ENCODE measurements around the gene IFT172.

IFT172 gene

DNA sequence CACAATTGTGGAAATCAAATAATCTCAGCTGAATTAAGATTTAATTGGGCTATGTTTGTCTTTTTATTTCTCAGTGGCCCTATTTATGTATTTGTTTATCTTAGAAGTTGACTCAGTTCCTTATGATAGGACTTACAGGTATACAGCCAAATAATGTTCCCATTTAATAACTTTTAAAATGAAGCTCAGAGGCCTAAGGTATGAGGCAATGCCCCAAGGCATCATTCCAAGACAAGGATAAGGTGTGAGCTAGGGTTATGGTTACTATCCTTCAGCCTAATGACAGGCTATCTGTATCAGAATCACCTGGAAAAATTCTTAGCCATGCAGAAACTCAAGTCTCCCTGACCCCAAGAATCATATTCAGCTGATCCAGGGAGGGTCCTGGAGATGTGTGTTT, 68.5 kb downstream of the IFT172 start:
- H3K27ac Mint-ChIP-seq: no peak overlapping the region
- DNase-seq (no peak), ATAC-seq (no peak)
- H3K4me1 Mint-ChIP-seq: no peaks in the 10 kb centered on the region
- no peaks in the 10 kb centered on the region for H3K9me3 Mint-ChIP-seq
- H3K27me3 Mint-ChIP-seq: no peaks in the 10 kb centered on the region
- H3K4me3 Mint-ChIP-seq: no peak overlapping the region

DNA sequence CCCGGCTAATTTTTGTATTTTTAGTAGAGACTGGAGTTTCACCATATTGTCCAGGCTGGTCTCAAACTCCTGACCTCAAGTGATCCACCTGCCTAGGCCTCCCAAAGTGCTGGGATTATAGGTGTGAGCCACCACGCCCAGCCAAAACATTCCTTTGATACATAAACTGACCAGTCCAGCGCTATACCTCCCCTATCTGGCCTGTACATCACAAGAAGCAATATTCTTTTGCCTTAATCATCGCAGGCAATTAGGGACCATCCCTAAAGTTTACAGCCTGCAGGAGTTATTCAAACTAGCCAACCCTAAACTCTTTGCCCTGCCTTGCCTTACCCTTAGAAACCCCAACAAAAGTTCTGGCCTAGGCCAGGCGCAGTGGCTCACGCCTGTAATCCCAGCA, 73.4 kb downstream of the IFT172 start:
- ATAC-seq (no peak), DNase-seq (no peak)
- no peaks in the 10 kb centered on the region for H3K4me1 Mint-ChIP-seq
- H3K27me3 Mint-ChIP-seq: peaks cover 7% of the 10 kb centered on the region
- H3K9me3 Mint-ChIP-seq: peaks cover 0 to 4% of the 10 kb centered on the region in 2 donors
- no peak overlapping the region for H3K4me3 Mint-ChIP-seq
- no peak overlapping the region for H3K27ac Mint-ChIP-seq

DNA sequence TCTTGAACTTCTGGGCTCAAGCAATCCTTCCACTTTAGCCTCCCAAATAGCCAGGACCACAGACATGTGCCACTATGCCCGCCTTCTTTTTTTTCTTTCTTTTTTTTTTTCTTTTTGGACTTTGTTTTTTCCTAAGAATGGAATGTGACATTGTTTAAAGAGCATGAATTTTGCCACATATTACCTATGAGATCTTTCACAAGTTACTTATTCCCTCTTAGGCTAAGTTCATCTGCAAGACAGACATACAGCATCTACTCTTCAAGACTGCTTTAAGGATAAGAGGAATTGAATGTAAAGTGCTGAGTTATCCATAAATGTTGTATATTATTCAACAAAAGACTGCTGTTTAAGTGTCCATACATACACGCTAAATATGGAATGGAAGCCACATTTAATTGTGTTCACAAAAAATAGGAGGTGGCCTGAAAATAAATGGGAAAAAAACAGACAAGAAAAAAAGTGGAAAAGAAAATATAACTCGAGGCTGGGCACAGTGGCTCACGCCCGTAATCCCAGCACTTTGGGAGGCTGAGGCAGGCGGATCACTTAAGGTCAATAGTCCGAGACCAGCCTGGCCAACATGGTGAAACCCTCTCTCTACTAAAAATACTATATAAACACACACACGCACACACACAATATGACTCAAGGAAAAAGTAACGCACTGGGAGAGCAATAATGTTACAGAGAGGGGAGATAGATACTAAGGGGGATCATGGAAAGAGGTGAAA, 77.0 kb downstream of the IFT172 start:
- Mint-ChIP-seq H3K9me3 (peaks cover 0 to 4% of the 10 kb centered on the region in 2 donors), H3K27me3 (peaks cover 7% of the 10 kb centered on the region), H3K4me1 (peaks cover 18% of the 10 kb centered on the region), H3K27ac (no peak overlapping the region), H3K4me3 (no peak overlapping the region)
- no peak for ATAC-seq
- no peak for DNase-seq

DNA sequence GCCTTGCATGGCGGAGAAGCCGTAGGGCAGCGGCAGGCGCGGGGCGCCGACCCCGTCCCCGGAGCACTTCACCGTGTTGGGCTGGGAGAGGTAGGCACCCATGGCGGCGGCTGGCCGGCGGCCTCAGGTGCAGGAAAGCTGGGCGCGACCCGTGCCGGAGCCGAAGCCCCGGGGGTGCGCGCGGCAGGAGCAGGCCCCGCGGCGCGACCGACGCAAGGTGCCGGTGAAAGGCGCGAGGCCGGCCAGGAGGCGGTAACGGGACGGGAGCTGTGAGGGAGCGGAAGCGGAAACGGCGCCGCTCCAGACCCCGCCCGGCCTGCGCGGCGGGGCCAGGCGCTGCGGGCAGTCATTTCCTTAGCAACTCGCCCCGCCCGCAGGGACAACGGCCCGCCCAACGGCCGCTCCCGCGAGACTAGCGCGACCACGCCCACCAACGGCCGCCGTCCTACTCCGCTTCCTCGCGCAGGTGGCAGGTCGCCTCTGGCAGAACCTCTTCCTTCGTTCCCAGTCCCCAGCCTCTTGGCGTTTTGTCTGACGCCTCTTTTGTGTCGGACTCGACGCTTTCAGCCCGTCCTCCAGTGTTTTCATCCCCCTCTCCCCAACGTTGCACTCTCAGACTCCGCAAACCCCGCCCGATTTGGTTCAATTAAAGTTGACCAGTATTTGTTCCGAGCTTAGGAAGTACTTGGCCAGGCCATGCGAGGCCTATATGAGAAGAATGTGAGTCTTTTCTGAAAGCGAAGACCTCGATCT, 80.0 kb downstream of the IFT172 start, which contains the start of gene PPM1G:
Gene PPM1G (minus strand): TSS at position 271 of the 753 bp plus-strand sequence. CDS start 169 bp downstream, at position 102.
- DNase-seq (peak; percentile 96), ATAC-seq (peak; percentile 98)
- peak within 1 kb of the TSS; percentile 96 to 97 for H3K27ac Mint-ChIP-seq
- H3K9me3 Mint-ChIP-seq: peaks cover 0 to 4% of the 10 kb centered on the region in 2 donors
- peak within 1 kb of the TSS; percentile 85 to 98 for H3K4me3 Mint-ChIP-seq
- peaks cover 7% of the 10 kb centered on the region for H3K27me3 Mint-ChIP-seq
- peaks cover 42% of the 10 kb centered on the region for H3K4me1 Mint-ChIP-seq

DNA sequence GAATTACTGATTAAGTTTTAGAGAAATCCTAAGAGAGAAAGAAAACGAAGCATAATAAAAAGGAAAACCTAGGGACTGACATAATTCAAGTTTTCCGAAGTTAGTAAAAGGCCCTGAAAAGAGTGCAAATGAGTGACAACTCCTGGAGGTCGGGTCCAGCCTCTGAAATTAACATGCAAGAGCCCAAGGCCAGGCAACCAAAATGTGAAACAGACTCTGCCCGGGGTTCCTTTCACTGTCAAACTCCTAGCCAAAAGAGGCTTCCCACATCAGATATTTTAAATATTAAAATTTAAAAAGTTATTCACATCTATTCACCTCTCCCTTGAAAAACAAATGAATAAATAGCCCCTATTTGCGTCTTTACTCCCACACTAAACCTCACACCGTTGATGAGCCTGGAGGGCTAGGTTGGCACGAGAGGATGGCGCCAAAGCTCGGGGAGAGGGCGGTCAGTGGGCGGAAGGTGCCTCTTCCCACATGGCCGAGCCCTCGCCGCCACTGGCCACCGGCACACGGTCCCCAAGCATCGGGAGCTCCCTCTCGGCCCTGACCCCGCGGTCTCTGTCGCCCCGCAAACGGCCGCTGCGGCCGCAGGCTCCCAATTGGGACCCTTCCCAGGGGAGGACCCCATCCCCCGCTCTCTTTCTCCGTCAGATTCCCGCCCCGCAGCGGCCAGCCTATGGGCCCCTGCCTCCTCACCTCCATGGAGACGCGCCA, 80.8 kb downstream of the IFT172 start:
- Mint-ChIP-seq H3K27ac (peak overlapping the region; percentile 74 to 97), H3K4me1 (peaks cover 42% of the 10 kb centered on the region), H3K9me3 (peaks cover 0 to 4% of the 10 kb centered on the region in 2 donors), H3K4me3 (peak overlapping the region; percentile 85 to 98), H3K27me3 (peaks cover 7% of the 10 kb centered on the region)
- peak; percentile 47 for ATAC-seq
- DNase-seq: no peak

DNA sequence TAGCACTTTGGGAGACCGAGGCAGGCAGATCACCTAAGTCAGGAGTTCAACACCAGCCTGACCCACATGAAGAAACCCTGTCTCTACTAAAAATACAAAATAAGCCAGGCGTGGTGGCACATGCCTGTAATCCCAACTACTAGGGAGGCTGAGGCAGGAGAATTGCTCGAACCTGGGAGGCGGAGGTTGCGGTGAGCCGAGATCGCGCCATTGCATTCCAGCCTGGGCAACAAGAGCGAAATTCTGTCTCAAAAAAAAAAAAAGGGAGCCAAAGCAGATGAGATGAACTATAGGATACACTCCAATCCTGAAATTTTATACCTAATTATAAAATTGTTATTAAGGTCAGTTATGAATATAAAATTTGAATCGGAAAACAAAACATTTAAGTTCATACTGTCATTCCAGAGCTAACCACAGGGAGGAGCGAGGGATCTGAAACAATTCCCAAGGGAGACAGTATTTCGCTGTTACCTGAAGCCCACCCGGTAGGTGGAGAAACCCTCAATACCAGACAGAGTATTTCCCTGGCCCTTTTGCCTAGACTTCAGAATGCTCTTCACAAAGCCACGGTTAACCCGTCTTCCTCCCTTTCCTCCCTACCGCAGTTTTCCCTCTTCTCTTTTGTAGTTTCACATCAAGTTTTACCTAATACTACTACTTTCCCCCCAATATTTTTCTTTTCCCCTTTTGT, 81.6 kb downstream of the IFT172 start:
- peak overlapping the region; percentile 38 to 74 for H3K27ac Mint-ChIP-seq
- peaks cover 0 to 4% of the 10 kb centered on the region in 2 donors for H3K9me3 Mint-ChIP-seq
- peak overlapping the region; percentile 85 to 98 for H3K4me3 Mint-ChIP-seq
- H3K4me1 Mint-ChIP-seq: peaks cover 42% of the 10 kb centered on the region
- H3K27me3 Mint-ChIP-seq: peaks cover 7% of the 10 kb centered on the region
- ATAC-seq: no peak
- no peak for DNase-seq

DNA sequence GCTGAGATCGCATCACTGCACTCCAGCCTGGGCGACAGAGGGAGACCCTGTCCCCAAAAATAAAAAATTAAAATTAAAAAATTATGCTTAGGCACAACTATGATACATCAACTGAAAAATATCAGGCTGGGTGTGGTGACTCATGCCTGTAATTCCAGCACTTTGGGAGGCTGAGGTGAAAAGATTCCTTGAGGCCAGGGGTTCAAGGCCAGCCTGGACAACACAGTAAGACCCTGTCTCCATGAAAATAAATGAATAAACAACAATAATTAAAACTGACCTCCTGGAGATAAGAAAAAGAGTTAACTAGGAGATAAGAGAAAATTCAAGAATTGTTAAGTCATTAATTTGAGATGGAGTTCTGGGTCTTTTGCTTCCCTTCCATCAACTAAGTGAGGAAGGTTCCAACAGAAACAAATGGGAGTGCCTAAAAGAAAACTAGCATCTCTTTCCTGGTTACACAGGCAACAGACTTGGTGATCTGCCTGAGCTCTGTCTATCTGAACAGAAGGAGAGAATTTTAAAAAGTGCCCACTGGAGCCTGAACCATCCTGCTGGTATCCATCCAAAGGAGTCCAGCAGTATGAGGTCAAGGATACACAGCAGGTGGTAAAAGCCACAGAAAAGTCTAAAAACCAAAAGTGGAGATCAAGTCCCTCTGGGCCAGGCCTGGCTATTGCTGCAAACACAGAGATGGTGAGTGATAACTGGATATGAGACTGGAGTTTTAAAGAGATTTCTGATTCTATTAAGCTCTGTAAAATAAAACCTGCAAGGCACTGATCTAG, 89.0 kb downstream of the IFT172 start:
- Mint-ChIP-seq H3K27ac (peak overlapping the region in 1 of 2 donors; percentile 44), H3K4me3 (no peak overlapping the region), H3K27me3 (no peaks in the 10 kb centered on the region), H3K9me3 (no peaks in the 10 kb centered on the region), H3K4me1 (peaks cover 45% of the 10 kb centered on the region)
- DNase-seq (no peak), ATAC-seq (no peak)

DNA sequence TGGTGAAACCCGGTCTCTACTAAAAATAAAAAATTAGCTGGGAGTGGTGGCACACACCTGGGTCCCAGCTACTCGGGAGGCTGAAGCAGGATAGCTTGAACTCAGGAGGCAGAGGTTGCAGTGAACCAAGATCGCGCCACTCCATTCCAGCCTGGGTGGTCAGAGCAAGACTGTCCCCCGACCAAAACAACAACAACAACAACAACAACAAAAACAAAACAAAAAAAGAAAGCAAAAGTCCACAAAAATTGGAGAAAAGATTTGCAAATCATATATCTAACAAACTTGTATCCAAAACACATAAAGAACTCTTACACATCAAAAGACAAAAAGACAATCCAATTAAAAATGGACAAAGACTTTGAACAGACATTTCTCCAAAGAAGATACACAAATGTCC, 90.6 kb downstream of the IFT172 start:
- Mint-ChIP-seq H3K27ac (no peak overlapping the region), H3K27me3 (no peaks in the 10 kb centered on the region), H3K4me3 (peak overlapping the region; percentile 7 to 16), H3K9me3 (no peaks in the 10 kb centered on the region), H3K4me1 (peaks cover 44% of the 10 kb centered on the region)
- ATAC-seq (no peak), DNase-seq (no peak)
